Stimulated activated CD4-positive, alpha-beta T cell treated with anti-CD3 and anti-CD28 coated beads, Interleukin-1b, Interleukin-23, amount 100 ng/mL, for 24 hours (primary cell): ENCODE results near the gene TECPR2.
A peak's percentile ranks its signal among the peaks of the same experiment; 100 is the strongest.
"Not testable (repeated sequence)": the region's sequence is repeated elsewhere in the genome, so short reads cannot be mapped to it uniquely, and the experiment has no call there.

Source experiments
- DNase-seq, 4 experiments: peaks; one replicate each; pipeline ENCODE4 v3.0.0-alpha.2; 2020; ENCODE audit warnings: low read depth in 4 of 4, low spot score in 1 of 4

TECPR2 gene

GRCh38 chr14:102523569-102524450 is 161.1 kb downstream of the TECPR2 start:
- DNase-seq, result no peak

GRCh38 chr14:102524451-102525218 is 161.9 kb downstream of the TECPR2 start:
- peak; percentile 90 to 95 (median 92) for DNase-seq

- DNase-seq, result no peak
These were observed 162.6 kb downstream of the TECPR2 start for GRCh38 chr14:102525219-102525928.

GRCh38 chr14:102525929-102526497 is 163.3 kb downstream of the TECPR2 start:
- DNase-seq, result no peak

GRCh38 chr14:102528431-102529170 is 165.9 kb downstream of the TECPR2 start:
- DNase-seq, result no peak

- no peak for DNase-seq
These were observed 168.2 kb downstream of the TECPR2 start for GRCh38 chr14:102530828-102531478.

GRCh38 chr14:102532204-102532658 is 169.5 kb downstream of the TECPR2 start:
- no peak for DNase-seq

GRCh38 chr14:102537981-102538601 is 175.3 kb downstream of the TECPR2 start:
- no peak for DNase-seq

GRCh38 chr14:102538602-102539543 is 176.1 kb downstream of the TECPR2 start:
- DNase-seq, result no peak

- no peak for DNase-seq
These were observed 177.0 kb downstream of the TECPR2 start for GRCh38 chr14:102539544-102540314.

GRCh38 chr14:102540315-102541028 is 177.7 kb downstream of the TECPR2 start:
- DNase-seq, result no peak

GRCh38 chr14:102541029-102541491 is 178.3 kb downstream of the TECPR2 start:
- DNase-seq, result not testable (repeated sequence)

GRCh38 chr14:102541771-102542170 is 179.0 kb downstream of the TECPR2 start:
- no peak for DNase-seq

GRCh38 chr14:102544046-102544746 is 181.5 kb downstream of the TECPR2 start:
- DNase-seq, result no peak

- no peak for DNase-seq
These were observed 182.2 kb downstream of the TECPR2 start for GRCh38 chr14:102544747-102545460.
